HepG2 (cell line): ENCODE results near the gene TTC23L. TPM values are rescaled to one million over a fixed set of nuclear protein-coding genes. Genes with fewer than 3 reads are reported as not detected.

ENCODE experiments used
- CCDC6 ChIP-seq: sonication (generic); formaldehyde crosslinking; IDR thresholded peaks from 2 replicates; pipeline ENCODE4 v1.8.1; 2022; ENCODE audit warnings: mild to moderate bottlenecking, missing genetic modification reagents, moderate library complexity
- GLI4 ChIP-seq: sonication (generic); formaldehyde crosslinking; IDR thresholded peaks from 2 replicates; pipeline ENCODE4 v1.5.1; 2020; ENCODE audit warnings: missing genetic modification reagents, mild to moderate bottlenecking, moderate library complexity, borderline replicate concordance
- JDP2 ChIP-seq: sonication (generic); formaldehyde crosslinking; IDR thresholded peaks from 2 replicates; pipeline ENCODE4 v1.8.1; 2022; ENCODE audit warnings: missing genetic modification reagents, borderline replicate concordance
- KDM5A ChIP-seq: fragments of 200-600 bp; sonication (generic); IDR thresholded peaks from 2 replicates; pipeline ENCODE4 v1.7.0; 2018; ENCODE audit warnings: antibody characterized with exemption, mild to moderate bottlenecking, low read length, borderline replicate concordance
- MYC ChIP-seq: sonication (generic); formaldehyde crosslinking; IDR thresholded peaks from 2 replicates; pipeline ENCODE4 v1.9.0; 2021; ENCODE audit warnings: missing genetic modification reagents, borderline replicate concordance
- TCF7 ChIP-seq: sonication (generic); IDR thresholded peaks from 2 replicates; pipeline ENCODE4 v1.6.1; 2016; ENCODE audit warnings: antibody characterized with exemption, low read depth
- ZNF253 ChIP-seq: sonication (generic); formaldehyde crosslinking; IDR thresholded peaks from 2 replicates; pipeline ENCODE4 v1.8.0; 2022; ENCODE audit warnings: mild to moderate bottlenecking, missing genetic modification reagents, borderline replicate concordance
- ZNF33A ChIP-seq: sonication (generic); formaldehyde crosslinking; IDR thresholded peaks from 2 replicates; pipeline ENCODE4 v1.5.1; 2020; ENCODE audit warnings: missing genetic modification reagents, mild to moderate bottlenecking, moderate library complexity, borderline replicate concordance
- ZNF350 ChIP-seq: sonication (generic); formaldehyde crosslinking; IDR thresholded peaks from 2 replicates; pipeline ENCODE4 v1.4.0; 2020; ENCODE audit warnings: mild to moderate bottlenecking, low read depth, missing genetic modification reagents, borderline replicate concordance
- ZNF615 ChIP-seq: sonication (generic); formaldehyde crosslinking; IDR thresholded peaks from 2 replicates; pipeline ENCODE4 v1.5.0; 2020; ENCODE audit warnings: mild to moderate bottlenecking, missing genetic modification reagents, borderline replicate concordance
- polyA plus RNA-seq, 8 experiments: library from polyadenylated mRNA; depleted of rRNA in 3 of 8; stranded (reverse) in 7 of 8; unstranded in 1 of 8; fragments of >200 nt; fragmentation: Illumina TruSeq in 4 of 8; extraction: Trizol in 4 of 8; gene quantifications; 2 replicates each; pipeline versions ENCODE4 v1.2.1 to v1.2.3, GENCODE V29; 2011 to 2016; ENCODE audit warnings: low read depth in 4 of 8, missing spikeins in 1 of 8, mixed read lengths in 1 of 8; ENCODE audit not compliant: insufficient read depth in 1 of 8
- total RNA-seq, 5 experiments: library from RNA; depleted of rRNA; stranded (reverse); fragments of >200 nt; fragmentation: Illumina TruSeq; extraction: Trizol; gene quantifications; 2 replicates each; pipeline ENCODE4 v1.2.3, GENCODE V29; 2016; ENCODE audit warnings: low read depth in 1 of 5
- TF ChIP-seq, protein P1 (sequence below): sonication (generic); formaldehyde crosslinking; IDR thresholded peaks from 2 replicates; pipeline ENCODE4 v1.5.1; 2020; ENCODE audit warnings: mild to moderate bottlenecking, missing genetic modification reagents, borderline replicate concordance
- TF ChIP-seq, protein P2 (sequence below): IDR thresholded peaks from 2 replicates; pipeline ENCODE4 v1.6.1; 2016; ENCODE audit warnings: low read depth, missing genetic modification reagents, missing compliant biosample characterization
- TF ChIP-seq, protein P3 (sequence below): sonication (generic); formaldehyde crosslinking; conservative IDR thresholded peaks from 2 replicates; pipeline ENCODE4 v1.8.0; 2022; ENCODE audit warnings: missing genetic modification reagents
- TF ChIP-seq, protein P4 (sequence below): sonication (generic); formaldehyde crosslinking; IDR thresholded peaks from 2 replicates; pipeline ENCODE4 v1.4.0; 2020; ENCODE audit warnings: missing genetic modification reagents
- TF ChIP-seq, protein P5 (sequence below): sonication (generic); formaldehyde crosslinking; IDR thresholded peaks from 2 replicates; pipeline ENCODE4 v1.4.0; 2020; ENCODE audit warnings: missing genetic modification reagents

The TTC23L gene
- total and polyA plus RNA-seq, 2 of the 13 experiments (the other 11 are each of a cell fraction or from before 2014, with no cell fraction given): 0.37 to 1.4 TPM

DNA sequence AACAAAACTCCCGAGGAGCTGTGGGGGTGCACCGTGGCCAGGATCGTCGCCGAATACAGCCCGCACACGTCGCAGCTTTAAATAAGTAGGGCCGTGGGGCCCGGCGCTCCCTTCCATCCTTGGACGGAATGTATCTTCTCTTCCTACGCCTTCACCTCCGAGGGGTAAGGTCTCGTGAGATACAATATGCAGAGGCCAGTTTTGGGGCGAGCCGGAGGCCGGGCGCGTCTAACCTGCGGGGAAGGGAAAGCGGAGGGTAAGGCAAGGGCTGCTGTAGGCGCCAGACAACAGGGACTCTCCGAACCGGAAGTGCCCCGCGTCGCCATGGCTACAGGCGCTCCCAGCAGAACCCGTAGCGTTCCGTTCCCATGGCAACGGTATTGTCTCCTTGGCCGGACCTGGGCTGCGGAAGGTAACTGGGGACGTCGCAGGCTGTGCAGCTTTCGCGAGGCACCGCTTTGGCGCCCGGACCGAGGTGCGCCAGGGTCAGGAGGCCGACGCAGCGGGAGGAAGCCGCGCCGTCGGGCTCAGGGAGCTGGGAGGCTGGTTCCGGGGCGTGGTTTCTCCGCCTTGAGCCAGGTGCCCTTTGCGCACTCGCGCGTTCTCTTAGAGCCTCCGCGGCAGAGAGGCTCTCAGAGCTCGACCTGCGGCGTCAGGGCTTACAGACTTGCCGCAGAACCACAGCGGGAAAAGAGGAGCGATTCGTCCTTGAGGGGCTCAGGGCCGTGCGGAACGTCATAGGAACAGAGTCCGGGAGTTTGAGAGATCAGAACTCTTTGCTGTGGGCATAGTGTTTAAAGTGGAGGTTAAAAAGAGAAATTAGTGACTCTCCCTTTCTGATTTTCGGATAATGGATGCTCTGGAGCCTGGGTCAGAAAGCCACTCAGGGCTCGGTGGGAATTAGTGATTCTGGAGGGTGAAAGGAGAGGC is at the start of gene TTC23L (continued):
- TF ChIP-seq, protein P1, sequence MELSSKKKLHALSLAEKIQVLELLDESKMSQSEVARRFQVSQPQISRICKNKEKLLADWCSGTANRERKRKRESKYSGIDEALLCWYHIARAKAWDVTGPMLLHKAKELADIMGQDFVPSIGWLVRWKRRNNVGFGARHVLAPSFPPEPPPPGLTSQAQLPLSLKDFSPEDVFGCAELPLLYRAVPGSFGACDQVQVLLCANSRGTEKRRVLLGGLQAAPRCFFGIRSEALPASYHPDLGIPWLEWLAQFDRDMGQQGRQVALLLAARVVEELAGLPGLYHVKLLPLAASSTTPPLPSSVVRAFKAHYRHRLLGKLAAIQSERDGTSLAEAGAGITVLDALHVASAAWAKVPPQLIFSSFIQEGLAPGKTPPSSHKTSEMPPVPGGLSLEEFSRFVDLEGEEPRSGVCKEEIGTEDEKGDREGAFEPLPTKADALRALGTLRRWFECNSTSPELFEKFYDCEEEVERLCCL: no peak
- TF ChIP-seq ZNF33A (no peak), CCDC6 (peak; percentile 78; the same call in 1 of the 2 replicates), GLI4 (CRISPR knock-in tag) (no peak), JDP2 (CRISPR knock-in tag) (no peak), ZNF350 (CRISPR knock-in tag) (peak; percentile 97), KDM5A (no peak; the same call in 1 of the 2 replicates), ZNF615 (no peak), MYC (CRISPR knock-in tag) (peak; percentile 69), ZNF253 (CRISPR knock-in tag) (no peak), TCF7 (no peak)
- TF ChIP-seq, protein P2, sequence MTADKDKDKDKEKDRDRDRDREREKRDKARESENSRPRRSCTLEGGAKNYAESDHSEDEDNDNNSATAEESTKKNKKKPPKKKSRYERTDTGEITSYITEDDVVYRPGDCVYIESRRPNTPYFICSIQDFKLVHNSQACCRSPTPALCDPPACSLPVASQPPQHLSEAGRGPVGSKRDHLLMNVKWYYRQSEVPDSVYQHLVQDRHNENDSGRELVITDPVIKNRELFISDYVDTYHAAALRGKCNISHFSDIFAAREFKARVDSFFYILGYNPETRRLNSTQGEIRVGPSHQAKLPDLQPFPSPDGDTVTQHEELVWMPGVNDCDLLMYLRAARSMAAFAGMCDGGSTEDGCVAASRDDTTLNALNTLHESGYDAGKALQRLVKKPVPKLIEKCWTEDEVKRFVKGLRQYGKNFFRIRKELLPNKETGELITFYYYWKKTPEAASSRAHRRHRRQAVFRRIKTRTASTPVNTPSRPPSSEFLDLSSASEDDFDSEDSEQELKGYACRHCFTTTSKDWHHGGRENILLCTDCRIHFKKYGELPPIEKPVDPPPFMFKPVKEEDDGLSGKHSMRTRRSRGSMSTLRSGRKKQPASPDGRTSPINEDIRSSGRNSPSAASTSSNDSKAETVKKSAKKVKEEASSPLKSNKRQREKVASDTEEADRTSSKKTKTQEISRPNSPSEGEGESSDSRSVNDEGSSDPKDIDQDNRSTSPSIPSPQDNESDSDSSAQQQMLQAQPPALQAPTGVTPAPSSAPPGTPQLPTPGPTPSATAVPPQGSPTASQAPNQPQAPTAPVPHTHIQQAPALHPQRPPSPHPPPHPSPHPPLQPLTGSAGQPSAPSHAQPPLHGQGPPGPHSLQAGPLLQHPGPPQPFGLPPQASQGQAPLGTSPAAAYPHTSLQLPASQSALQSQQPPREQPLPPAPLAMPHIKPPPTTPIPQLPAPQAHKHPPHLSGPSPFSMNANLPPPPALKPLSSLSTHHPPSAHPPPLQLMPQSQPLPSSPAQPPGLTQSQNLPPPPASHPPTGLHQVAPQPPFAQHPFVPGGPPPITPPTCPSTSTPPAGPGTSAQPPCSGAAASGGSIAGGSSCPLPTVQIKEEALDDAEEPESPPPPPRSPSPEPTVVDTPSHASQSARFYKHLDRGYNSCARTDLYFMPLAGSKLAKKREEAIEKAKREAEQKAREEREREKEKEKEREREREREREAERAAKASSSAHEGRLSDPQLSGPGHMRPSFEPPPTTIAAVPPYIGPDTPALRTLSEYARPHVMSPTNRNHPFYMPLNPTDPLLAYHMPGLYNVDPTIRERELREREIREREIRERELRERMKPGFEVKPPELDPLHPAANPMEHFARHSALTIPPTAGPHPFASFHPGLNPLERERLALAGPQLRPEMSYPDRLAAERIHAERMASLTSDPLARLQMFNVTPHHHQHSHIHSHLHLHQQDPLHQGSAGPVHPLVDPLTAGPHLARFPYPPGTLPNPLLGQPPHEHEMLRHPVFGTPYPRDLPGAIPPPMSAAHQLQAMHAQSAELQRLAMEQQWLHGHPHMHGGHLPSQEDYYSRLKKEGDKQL (CRISPR knock-in tag): no peak
- TF ChIP-seq, protein P3, sequence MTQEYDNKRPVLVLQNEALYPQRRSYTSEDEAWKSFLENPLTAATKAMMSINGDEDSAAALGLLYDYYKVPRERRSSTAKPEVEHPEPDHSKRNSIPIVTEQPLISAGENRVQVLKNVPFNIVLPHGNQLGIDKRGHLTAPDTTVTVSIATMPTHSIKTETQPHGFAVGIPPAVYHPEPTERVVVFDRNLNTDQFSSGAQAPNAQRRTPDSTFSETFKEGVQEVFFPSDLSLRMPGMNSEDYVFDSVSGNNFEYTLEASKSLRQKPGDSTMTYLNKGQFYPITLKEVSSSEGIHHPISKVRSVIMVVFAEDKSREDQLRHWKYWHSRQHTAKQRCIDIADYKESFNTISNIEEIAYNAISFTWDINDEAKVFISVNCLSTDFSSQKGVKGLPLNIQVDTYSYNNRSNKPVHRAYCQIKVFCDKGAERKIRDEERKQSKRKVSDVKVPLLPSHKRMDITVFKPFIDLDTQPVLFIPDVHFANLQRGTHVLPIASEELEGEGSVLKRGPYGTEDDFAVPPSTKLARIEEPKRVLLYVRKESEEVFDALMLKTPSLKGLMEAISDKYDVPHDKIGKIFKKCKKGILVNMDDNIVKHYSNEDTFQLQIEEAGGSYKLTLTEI (CRISPR knock-in tag): no peak
- TF ChIP-seq, protein P4, sequence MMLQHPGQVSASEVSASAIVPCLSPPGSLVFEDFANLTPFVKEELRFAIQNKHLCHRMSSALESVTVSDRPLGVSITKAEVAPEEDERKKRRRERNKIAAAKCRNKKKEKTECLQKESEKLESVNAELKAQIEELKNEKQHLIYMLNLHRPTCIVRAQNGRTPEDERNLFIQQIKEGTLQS (CRISPR knock-in tag): no peak
- TF ChIP-seq, protein P5, sequence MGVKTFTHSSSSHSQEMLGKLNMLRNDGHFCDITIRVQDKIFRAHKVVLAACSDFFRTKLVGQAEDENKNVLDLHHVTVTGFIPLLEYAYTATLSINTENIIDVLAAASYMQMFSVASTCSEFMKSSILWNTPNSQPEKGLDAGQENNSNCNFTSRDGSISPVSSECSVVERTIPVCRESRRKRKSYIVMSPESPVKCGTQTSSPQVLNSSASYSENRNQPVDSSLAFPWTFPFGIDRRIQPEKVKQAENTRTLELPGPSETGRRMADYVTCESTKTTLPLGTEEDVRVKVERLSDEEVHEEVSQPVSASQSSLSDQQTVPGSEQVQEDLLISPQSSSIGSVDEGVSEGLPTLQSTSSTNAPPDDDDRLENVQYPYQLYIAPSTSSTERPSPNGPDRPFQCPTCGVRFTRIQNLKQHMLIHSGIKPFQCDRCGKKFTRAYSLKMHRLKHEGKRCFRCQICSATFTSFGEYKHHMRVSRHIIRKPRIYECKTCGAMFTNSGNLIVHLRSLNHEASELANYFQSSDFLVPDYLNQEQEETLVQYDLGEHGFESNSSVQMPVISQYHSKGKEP: no peak
